Upper lobe of right lung (tissue), 1 donor: ENCODE results near the gene USB1. TPM values are rescaled to one million over a fixed set of nuclear protein-coding genes. Genes with fewer than 3 reads are reported as not detected.

Experiments used
- ATAC-seq: fragments of 200-7000 bp; cut with Tn5 transposase; one replicate; pipeline ENCODE4 v1.9.1; 2020; ENCODE audit warnings: mild to moderate bottlenecking, moderate library complexity
- DNase-seq: peaks from one replicate; pipeline ENCODE4 v3.0.0-alpha.2; 2020
- H3K27ac ChIP-seq: fragments of 200-600 bp; one replicate; pipeline ENCODE4 v1.8.0; 2022
- H3K27me3 ChIP-seq: fragments of 200-600 bp; one replicate; pipeline ENCODE4 v1.8.0; 2022; ENCODE audit warnings: mild to moderate bottlenecking
- H3K36me3 ChIP-seq: fragments of 200-600 bp; one replicate; pipeline ENCODE4 v1.8.0; 2022
- H3K4me1 ChIP-seq: fragments of 200-600 bp; one replicate; pipeline ENCODE4 v1.8.0; 2022
- H3K4me3 ChIP-seq: fragments of 200-600 bp; one replicate; pipeline ENCODE4 v1.8.0; 2022; ENCODE audit warnings: mild to moderate bottlenecking
- H3K9me3 ChIP-seq: fragments of 200-600 bp; one replicate; pipeline ENCODE4 v1.8.0; 2022
- intact Hi-C: fragments of 100-400 bp; cut with DNase I; formaldehyde crosslinking; loops from one replicate; pipeline ENCODE4 v1.11.0; 2022
- total RNA-seq: library from RNA; stranded (reverse); fragmentation: NEBNext Ultra II Directional; extraction: Animal tissue kit (Norgen Biotek cat#: 25700); gene quantifications from one replicate; pipeline ENCODE4 v1.2.1, GENCODE V29; 2021
- TF ChIP-seq, protein P1 (sequence below): fragments of 200-600 bp; IDR thresholded peaks from one replicate; pipeline ENCODE4 v1.8.0; 2022; ENCODE audit warnings: antibody characterized with exemption
- donor health status: DM: no; HTN: yes; CAD: no; lungs with severe emphysema.

Gene USB1
- total RNA-seq, 1 donor from 2014 or later, result 37.4 TPM

DNA sequence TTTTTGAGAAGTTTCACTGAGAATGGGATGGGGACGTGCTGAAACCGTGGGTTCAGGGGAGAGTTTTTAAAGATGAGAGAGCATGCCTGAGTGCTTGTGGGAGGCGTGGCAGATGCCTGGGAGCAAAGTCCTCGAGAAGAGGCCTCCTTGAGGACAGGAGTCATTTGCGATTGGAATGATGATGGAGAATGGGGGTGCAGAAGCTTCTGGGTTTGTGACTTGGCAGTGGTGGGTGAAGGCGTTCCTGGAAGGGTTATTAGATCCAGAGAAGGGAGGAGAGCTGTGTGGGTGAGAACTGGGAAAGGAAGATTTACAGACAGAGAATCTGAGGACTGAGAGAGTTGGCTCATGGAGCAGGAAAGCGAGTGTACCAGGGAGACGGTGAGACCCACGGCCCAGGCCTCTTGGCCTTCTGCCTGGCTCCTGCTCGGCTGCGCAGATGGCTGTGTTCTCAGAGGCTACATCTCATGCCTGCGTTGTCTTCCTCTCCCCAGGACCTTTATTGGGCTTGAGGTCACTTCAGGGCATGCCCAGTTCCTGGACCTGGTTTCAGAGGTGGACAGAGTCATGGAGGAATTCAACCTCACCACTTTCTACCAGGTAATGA, 15.7 kb downstream of the USB1 start:
- intact Hi-C loops, result no loop called here
- Histone ChIP-seq H3K27me3 (no peaks in the 10 kb centered on the region), H3K27ac (no peak overlapping the region), H3K4me1 (no peaks in the 10 kb centered on the region), H3K9me3 (no peaks in the 10 kb centered on the region), H3K36me3 (peaks cover 34% of the 10 kb centered on the region), H3K4me3 (no peak overlapping the region)
- TF ChIP-seq, protein P1, sequence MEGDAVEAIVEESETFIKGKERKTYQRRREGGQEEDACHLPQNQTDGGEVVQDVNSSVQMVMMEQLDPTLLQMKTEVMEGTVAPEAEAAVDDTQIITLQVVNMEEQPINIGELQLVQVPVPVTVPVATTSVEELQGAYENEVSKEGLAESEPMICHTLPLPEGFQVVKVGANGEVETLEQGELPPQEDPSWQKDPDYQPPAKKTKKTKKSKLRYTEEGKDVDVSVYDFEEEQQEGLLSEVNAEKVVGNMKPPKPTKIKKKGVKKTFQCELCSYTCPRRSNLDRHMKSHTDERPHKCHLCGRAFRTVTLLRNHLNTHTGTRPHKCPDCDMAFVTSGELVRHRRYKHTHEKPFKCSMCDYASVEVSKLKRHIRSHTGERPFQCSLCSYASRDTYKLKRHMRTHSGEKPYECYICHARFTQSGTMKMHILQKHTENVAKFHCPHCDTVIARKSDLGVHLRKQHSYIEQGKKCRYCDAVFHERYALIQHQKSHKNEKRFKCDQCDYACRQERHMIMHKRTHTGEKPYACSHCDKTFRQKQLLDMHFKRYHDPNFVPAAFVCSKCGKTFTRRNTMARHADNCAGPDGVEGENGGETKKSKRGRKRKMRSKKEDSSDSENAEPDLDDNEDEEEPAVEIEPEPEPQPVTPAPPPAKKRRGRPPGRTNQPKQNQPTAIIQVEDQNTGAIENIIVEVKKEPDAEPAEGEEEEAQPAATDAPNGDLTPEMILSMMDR, result no peak
- no peak for ATAC-seq
- DNase-seq, result peak; percentile 48

DNA sequence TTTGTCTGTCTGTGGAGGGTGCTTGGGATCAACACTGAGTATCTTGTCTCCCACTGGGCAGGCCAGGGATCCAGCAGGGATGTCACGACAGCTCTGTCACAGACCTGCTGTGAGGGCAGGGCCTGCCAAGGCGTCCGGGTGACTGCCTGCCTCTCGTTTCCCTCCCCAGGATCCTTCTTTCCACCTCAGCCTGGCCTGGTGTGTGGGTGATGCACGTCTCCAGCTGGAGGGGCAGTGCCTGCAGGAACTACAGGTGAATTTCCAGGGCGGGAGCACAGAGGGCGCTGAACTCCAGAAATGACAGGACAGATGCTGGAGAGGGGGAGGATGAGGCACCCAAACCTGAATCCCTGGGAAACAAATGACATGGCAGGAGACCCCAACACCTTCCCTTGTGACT, 17.6 kb downstream of the USB1 start:
- ATAC-seq, result no peak
- intact Hi-C loops, result no loop called here
- DNase-seq, result peak; percentile 56
- peaks cover 19% of the 10 kb centered on the region for H3K4me1 ChIP-seq
- peaks cover 23% of the 10 kb centered on the region for H3K36me3 ChIP-seq
- TF ChIP-seq, protein P1, result no peak
- H3K4me3 ChIP-seq, result no peak overlapping the region
- no peaks in the 10 kb centered on the region for H3K9me3 ChIP-seq
- H3K27me3 ChIP-seq, result no peaks in the 10 kb centered on the region
- no peak overlapping the region for H3K27ac ChIP-seq

DNA sequence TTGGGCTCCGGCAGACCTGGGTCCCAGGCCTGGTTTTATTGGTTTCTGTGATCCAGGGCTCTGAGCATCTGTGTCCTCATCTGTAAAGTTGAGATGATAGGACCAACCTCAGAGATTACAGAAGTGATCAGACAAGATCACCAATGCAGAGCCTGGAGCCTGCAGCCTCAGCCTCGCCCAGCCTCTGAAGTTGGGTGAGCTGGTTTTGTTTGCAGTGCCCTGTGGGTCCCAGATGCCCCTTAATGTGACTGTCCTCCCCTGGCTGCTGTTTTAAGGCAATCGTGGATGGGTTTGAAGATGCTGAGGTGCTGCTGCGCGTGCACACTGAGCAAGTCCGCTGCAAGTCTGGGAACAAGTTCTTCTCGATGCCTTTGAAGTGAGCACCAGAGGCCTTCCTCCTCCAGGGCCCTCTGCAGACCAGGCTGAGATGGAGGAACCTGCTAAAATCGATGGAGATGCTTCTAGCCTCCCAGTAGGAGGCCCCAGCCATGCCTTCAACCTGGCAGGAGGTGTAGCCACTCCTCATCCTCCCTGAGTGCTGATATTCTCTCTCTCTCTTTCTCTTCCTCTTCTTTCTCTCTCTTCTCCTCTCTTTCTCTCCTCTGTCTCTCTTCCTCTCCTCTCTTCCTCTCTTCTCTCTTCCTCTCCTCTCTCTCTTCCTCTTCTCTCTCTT, 18.8 kb downstream of the USB1 start:
- no peaks in the 10 kb centered on the region for H3K9me3 ChIP-seq
- no peak overlapping the region for H3K4me3 ChIP-seq
- H3K36me3 ChIP-seq, result peaks cover 23% of the 10 kb centered on the region
- ATAC-seq (no peak), DNase-seq (peak; percentile 51)
- intact Hi-C loops, result loop anchor here (5.0 kb wide), 1 partner anchor 102 kb away; no protein-coding TSS in a partner anchor
- H3K27ac ChIP-seq, result no peak overlapping the region
- no peaks in the 10 kb centered on the region for H3K27me3 ChIP-seq
- peaks cover 28% of the 10 kb centered on the region for H3K4me1 ChIP-seq
- TF ChIP-seq, protein P1, result no peak

DNA sequence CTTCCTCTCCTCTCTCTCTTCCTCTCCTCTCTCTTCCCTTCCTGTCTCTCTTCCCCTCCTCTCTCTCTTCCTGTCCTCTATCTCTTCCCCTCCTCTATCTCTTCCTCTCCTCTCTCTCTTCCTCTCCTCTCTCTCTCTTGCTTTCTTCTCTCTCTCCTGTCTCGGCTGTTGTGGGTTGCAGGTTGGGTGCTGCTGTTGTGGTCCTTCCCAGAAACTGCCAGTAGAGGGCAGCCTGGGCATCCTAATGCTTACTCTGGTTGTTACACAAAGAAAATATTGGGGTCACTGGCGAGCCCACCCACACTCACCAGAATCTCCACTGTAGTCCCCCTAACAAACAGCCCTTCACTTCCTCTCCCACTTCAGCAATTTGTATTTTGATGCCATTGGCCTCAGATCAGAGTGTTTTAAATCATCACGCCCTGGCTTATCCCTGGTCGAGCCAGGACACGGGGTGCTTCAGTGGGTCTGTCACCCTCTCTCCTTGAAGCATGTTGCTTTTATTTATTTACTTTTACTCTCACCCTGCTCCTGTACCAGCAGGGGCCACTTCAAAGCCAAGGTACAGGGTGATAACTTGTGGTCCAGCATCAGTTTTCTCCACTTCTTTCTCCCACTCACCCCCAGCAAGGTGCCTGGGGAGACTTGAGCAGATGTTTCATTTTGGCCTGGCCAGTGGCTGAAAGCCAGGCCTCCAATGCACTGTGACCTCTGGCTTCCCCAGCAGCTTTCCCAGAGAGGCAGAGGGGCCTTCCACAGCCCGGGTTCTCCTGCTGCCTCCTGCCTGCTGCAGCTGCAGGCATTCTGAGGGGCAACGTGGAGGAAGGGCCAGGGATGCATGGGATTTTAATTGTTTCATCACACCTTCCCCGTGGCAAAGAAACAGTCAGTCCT, 19.7 kb downstream of the USB1 start:
- Histone ChIP-seq H3K27me3 (no peaks in the 10 kb centered on the region), H3K9me3 (no peaks in the 10 kb centered on the region), H3K4me1 (peaks cover 32% of the 10 kb centered on the region), H3K27ac (no peak overlapping the region), H3K4me3 (no peak overlapping the region), H3K36me3 (peaks cover 23% of the 10 kb centered on the region)
- intact Hi-C loops, result loop anchor here (5.0 kb wide), 1 partner anchor 101 kb away; no protein-coding TSS in a partner anchor
- ATAC-seq (peak; percentile 6), DNase-seq (peak; percentile 70)
- TF ChIP-seq, protein P1, result peak; percentile 79

DNA sequence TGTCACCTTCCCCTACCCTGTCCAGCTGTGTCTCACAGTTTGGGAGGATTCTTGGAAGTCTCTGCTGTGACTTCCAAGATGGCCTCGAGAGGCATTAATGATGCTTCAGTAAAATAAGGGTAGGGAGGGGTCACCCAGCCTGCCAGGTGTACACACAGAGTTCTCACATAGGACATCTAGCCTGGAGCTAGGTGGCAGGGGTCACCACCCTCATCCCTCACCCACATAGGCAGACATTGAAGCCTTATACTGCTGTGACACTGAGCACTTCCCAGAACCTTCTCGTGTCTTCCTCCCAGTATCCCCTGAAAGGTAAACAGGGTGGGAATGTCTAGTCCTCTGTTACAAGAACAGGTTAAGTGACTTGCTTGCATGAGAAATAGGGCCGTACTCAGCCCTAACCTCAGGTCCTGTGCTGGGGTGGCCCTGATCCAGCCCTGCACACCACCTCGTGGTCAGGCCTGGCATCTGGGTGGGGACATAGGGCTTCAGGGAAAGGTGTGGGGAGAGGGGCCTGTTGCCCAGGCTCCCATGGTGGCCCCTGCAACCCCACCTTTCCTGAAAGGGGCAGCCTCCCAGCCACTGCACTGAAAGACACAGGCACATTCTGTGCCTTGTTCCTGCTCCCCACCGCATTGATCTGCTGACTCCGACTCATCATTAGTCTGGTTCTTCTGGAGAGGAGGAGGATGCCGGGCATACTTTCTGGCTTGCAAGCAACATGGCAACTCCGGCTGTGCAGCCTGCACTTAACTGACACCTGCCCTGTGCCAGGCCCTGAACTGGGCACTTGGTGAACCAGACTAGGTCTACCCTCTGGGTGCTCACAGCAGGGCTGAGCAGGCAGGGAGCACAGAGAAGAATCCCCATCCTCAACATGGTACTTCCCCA, 20.7 kb downstream of the USB1 start:
- peak; percentile 59 for DNase-seq
- Histone ChIP-seq H3K27me3 (no peaks in the 10 kb centered on the region), H3K4me3 (no peak overlapping the region), H3K4me1 (peaks cover 32% of the 10 kb centered on the region), H3K27ac (no peak overlapping the region), H3K9me3 (no peaks in the 10 kb centered on the region), H3K36me3 (peaks cover 23% of the 10 kb centered on the region)
- TF ChIP-seq, protein P1, result no peak
- no peak for ATAC-seq
- intact Hi-C loops, result loop anchor here (5.0 kb wide), 1 partner anchor 100 kb away; no protein-coding TSS in a partner anchor
